Measurements from ENCODE around the gene RGS12.
A peak's percentile ranks its signal among the peaks of the same experiment; 100 is the strongest.

Gene RGS12

GRCh38 chr4:3314706-3315260 is 22.0 kb downstream of the RGS12 start:
- POLR2A ChIA-PET, result no interaction called here
- TF ChIP-seq NFRKB (IDR thresholded peaks at IDR 0.05), result no peak
- no peak for TF ChIP-seq ZNF384 (IDR thresholded peaks at IDR 0.05)
- TF ChIP-seq TARDBP (IDR thresholded peaks at IDR 0.05), result no peak
- TF ChIP-seq L3MBTL2 (conservative IDR thresholded peaks at IDR 0.05), result no peak
- no peak for TF ChIP-seq HDGF (IDR thresholded peaks at IDR 0.05; ENCODE audit: borderline replicate concordance)
- TF ChIP-seq LEF1 (IDR thresholded peaks at IDR 0.05; ENCODE audit: borderline replicate concordance), result no peak
- CTCF ChIA-PET, result no interaction called here
- no peak for DNase-seq (ENCODE audit: extremely low spot score)

GRCh38 chr4:3315566-3315965 is 22.7 kb downstream of the RGS12 start:
- DNase-seq (ENCODE audit: extremely low spot score), result no peak
- POLR2A ChIA-PET, result no interaction called here
- CTCF ChIA-PET, result no interaction called here
- TF ChIP-seq FOXK2 (IDR thresholded peaks at IDR 0.05) (no peak), ZNF384 (IDR thresholded peaks at IDR 0.05) (no peak), SUZ12 (IDR thresholded peaks at IDR 0.05) (no peak)

DNA sequence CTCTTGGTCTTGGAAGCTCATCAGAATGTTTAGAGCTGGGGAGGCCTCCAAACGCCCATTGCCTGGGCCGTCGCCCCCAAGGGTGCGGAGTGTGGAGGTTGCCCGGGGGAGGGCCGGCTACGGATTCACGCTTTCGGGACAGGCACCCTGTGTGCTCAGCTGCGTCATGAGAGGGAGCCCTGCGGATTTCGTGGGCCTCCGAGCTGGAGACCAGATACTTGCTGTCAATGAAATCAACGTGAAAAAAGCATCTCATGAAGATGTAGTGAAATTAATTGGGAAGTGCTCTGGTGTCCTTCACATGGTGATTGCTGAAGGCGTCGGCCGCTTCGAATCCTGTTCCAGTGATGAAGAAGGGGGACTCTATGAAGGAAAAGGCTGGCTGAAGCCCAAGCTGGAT is 23.3 kb downstream of the RGS12 start:
- no peak for TF ChIP-seq SUZ12 (IDR thresholded peaks at IDR 0.05)
- TF ChIP-seq BHLHE40 (IDR thresholded peaks at IDR 0.05; ENCODE audit: borderline replicate concordance), result no peak
- TF ChIP-seq SP1 (IDR thresholded peaks at IDR 0.05), result no peak
- TF ChIP-seq HDGF (IDR thresholded peaks at IDR 0.05; ENCODE audit: borderline replicate concordance), result no peak
- TF ChIP-seq ARNT (IDR thresholded peaks at IDR 0.05), result no peak
- ChIA-PET CTCF (no interaction called here), POLR2A (no interaction called here)
- no peak for DNase-seq (ENCODE audit: extremely low spot score)

- CTCF ChIA-PET, result interaction anchor here (1.4 kb wide), 1 partner anchor 29 kb away, joined by 4 read pairs; no protein-coding TSS in a partner anchor
- TF ChIP-seq L3MBTL2 (conservative IDR thresholded peaks at IDR 0.05), result no peak
- no peak for DNase-seq (ENCODE audit: extremely low spot score)
- POLR2A ChIA-PET, result no interaction called here
Measured at GRCh38 chr4:3317011-3317655, 24.3 kb downstream of the RGS12 start.

- POLR2A ChIA-PET, result no interaction called here
- CTCF ChIA-PET, result interaction anchor here (1.0 to 1.4 kb wide), 3 partner anchors 26 to 103 kb away, joined by 3 to 4 read pairs (median 3); no protein-coding TSS in a partner anchor
- no peak for TF ChIP-seq SP1 (IDR thresholded peaks at IDR 0.05)
- no peak for DNase-seq (ENCODE audit: extremely low spot score)
Measured at GRCh38 chr4:3317656-3318211, 24.9 kb downstream of the RGS12 start.

- ChIA-PET POLR2A (no interaction called here), CTCF (interaction anchor here (0.6 to 1.7 kb wide), 7 partner anchors 9 to 287 kb away, joined by 3 to 4 read pairs (median 3); no protein-coding TSS in a partner anchor)
- peak; percentile 58 for DNase-seq (ENCODE audit: extremely low spot score)
- TF ChIP-seq BHLHE40 (IDR thresholded peaks at IDR 0.05; ENCODE audit: borderline replicate concordance) (no peak), L3MBTL2 (conservative IDR thresholded peaks at IDR 0.05) (no peak), SP1 (IDR thresholded peaks at IDR 0.05) (no peak), TARDBP (IDR thresholded peaks at IDR 0.05) (no peak), ELF4 (IDR thresholded peaks at IDR 0.05) (no peak)
Measured at GRCh38 chr4:3318561-3319021, 25.8 kb downstream of the RGS12 start.

GRCh38 chr4:3320361-3321023 is 27.7 kb downstream of the RGS12 start:
- DNase-seq (ENCODE audit: extremely low spot score), result no peak
- CTCF ChIA-PET, result interaction anchor here (0.6 kb wide), 1 partner anchor 19 kb away, joined by 3 read pairs; no protein-coding TSS in a partner anchor
- TF ChIP-seq FOXA1 (IDR thresholded peaks at IDR 0.05) (no peak), CTBP1 (IDR thresholded peaks at IDR 0.05; ENCODE audit: borderline replicate concordance) (no peak)
- POLR2A ChIA-PET, result interaction anchor here (0.6 kb wide), 1 partner anchor 28 kb away, joined by 3 read pairs; no protein-coding TSS in a partner anchor

- CTCF ChIA-PET, result no interaction called here
- POLR2A ChIA-PET, result interaction anchor here (0.6 kb wide), 1 partner anchor 27 kb away, joined by 3 read pairs; no protein-coding TSS in a partner anchor
- TF ChIP-seq LEF1 (IDR thresholded peaks at IDR 0.05; ENCODE audit: borderline replicate concordance) (no peak), BHLHE40 (IDR thresholded peaks at IDR 0.05; ENCODE audit: borderline replicate concordance) (no peak), L3MBTL2 (conservative IDR thresholded peaks at IDR 0.05) (no peak), ZNF384 (IDR thresholded peaks at IDR 0.05) (no peak)
- TF ChIP-seq, protein P1, sequence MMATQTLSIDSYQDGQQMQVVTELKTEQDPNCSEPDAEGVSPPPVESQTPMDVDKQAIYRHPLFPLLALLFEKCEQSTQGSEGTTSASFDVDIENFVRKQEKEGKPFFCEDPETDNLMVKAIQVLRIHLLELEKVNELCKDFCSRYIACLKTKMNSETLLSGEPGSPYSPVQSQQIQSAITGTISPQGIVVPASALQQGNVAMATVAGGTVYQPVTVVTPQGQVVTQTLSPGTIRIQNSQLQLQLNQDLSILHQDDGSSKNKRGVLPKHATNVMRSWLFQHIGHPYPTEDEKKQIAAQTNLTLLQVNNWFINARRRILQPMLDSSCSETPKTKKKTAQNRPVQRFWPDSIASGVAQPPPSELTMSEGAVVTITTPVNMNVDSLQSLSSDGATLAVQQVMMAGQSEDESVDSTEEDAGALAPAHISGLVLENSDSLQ (IDR thresholded peaks at IDR 0.05), result no peak
- no peak for DNase-seq (ENCODE audit: extremely low spot score)
Measured at GRCh38 chr4:3321295-3321889, 28.6 kb downstream of the RGS12 start.
